Measurements from ENCODE around the gene ODAD3.
"Not testable (repeated sequence)": the region's sequence is repeated elsewhere in the genome, so short reads cannot be mapped to it uniquely, and the experiment has no call there.

GRCh38 chr19:11379269-11379845, 55.6 kb downstream of the ODAD3 start:
- TF ChIP-seq, protein P1, sequence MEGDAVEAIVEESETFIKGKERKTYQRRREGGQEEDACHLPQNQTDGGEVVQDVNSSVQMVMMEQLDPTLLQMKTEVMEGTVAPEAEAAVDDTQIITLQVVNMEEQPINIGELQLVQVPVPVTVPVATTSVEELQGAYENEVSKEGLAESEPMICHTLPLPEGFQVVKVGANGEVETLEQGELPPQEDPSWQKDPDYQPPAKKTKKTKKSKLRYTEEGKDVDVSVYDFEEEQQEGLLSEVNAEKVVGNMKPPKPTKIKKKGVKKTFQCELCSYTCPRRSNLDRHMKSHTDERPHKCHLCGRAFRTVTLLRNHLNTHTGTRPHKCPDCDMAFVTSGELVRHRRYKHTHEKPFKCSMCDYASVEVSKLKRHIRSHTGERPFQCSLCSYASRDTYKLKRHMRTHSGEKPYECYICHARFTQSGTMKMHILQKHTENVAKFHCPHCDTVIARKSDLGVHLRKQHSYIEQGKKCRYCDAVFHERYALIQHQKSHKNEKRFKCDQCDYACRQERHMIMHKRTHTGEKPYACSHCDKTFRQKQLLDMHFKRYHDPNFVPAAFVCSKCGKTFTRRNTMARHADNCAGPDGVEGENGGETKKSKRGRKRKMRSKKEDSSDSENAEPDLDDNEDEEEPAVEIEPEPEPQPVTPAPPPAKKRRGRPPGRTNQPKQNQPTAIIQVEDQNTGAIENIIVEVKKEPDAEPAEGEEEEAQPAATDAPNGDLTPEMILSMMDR (IDR thresholded peaks at IDR 0.05) = not testable (repeated sequence)
- not testable (repeated sequence) for TF ChIP-seq POLR2A (IDR thresholded peaks at IDR 0.05)
